ENCODE data around the gene NFASC. TPM values are rescaled to one million over a fixed set of nuclear protein-coding genes. Genes with fewer than 3 reads are reported as not detected.

Gene NFASC
- total and polyA plus RNA-seq, 4 experiments from 2014 or later = not detected

DNA sequence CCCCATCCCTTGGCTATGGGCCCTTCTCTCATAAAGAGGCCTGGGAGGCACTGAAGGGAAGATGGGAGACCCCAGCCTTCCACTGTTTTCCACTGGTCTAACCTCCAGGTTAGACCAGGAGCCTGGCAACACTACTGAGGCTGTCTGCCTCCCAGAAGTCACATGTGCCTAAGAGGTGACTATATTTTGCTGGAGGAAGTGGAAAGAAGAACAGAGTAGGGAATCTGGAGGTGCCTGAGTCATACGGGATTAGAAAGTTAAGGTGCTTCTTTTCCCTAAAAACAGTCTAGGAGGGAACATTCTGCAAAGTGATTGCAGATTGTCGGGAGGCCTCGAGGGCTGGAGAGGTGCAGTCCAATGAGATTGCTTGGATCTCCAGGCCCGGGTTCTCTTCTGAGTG lies 4.6 kb downstream of the NFASC start:
- H3K27me3 Mint-ChIP-seq = peaks cover 8 to 15% of the 10 kb centered on the region in 2 donors
- H3K4me1 Mint-ChIP-seq = no peaks in the 10 kb centered on the region
- DNase-seq = no peak
- no peak overlapping the region for H3K4me3 Mint-ChIP-seq
- intact Hi-C loops (cut with micrococcal nuclease) = no loop called here
- H3K36me3 Mint-ChIP-seq = no peaks in the 10 kb centered on the region
- no peaks in the 10 kb centered on the region for H3K27me3 ChIP-seq (ENCODE audit: insufficient read depth, low read length)
- H3K9me3 Mint-ChIP-seq = no peaks in the 10 kb centered on the region
- no peak overlapping the region for H3K27ac Mint-ChIP-seq
- H3K9me3 ChIP-seq (ENCODE audit: control insufficient read depth in 1 of 2, low read length in 2 of 2) = no peaks in the 10 kb centered on the region
- ChIA-PET POLR2A (ENCODE audit: partially characterized antibody) (no interaction called here), CTCF (ENCODE audit: partially characterized antibody) (no interaction called here)
- H3K4me1 ChIP-seq (ENCODE audit: insufficient read depth, low read length) = no peaks in the 10 kb centered on the region
- H3K4me3 ChIP-seq (ENCODE audit: low read length in 2 of 2) = no peak overlapping the region
- H3K36me3 ChIP-seq (ENCODE audit: insufficient read depth, low read length) = no peaks in the 10 kb centered on the region
- no peak overlapping the region for H3K27ac ChIP-seq (ENCODE audit: low read depth, low read length)

- Mint-ChIP-seq H3K9me3 (no peaks in the 10 kb centered on the region), H3K4me3 (no peak overlapping the region), H3K27me3 (peaks cover 10 to 15% of the 10 kb centered on the region in 2 donors), H3K36me3 (no peaks in the 10 kb centered on the region), H3K27ac (no peak overlapping the region), H3K4me1 (no peaks in the 10 kb centered on the region)
- Histone ChIP-seq H3K36me3 (ENCODE audit: insufficient read depth, low read length) (no peaks in the 10 kb centered on the region), H3K27ac (ENCODE audit: low read depth, low read length) (no peak overlapping the region), H3K4me1 (ENCODE audit: insufficient read depth, low read length) (no peaks in the 10 kb centered on the region), H3K9me3 (ENCODE audit: control insufficient read depth in 1 of 2, low read length in 2 of 2) (no peaks in the 10 kb centered on the region), H3K27me3 (ENCODE audit: insufficient read depth, low read length) (no peaks in the 10 kb centered on the region), H3K4me3 (ENCODE audit: low read length in 2 of 2) (no peak overlapping the region)
- intact Hi-C loops (cut with micrococcal nuclease) = no loop called here
- no peak for DNase-seq
- POLR2A ChIA-PET (ENCODE audit: partially characterized antibody) = no interaction called here
- CTCF ChIA-PET (ENCODE audit: partially characterized antibody) = no interaction called here
Measured at GRCh38 chr1:204878621-204879234, 8.1 kb downstream of the NFASC start.

DNA sequence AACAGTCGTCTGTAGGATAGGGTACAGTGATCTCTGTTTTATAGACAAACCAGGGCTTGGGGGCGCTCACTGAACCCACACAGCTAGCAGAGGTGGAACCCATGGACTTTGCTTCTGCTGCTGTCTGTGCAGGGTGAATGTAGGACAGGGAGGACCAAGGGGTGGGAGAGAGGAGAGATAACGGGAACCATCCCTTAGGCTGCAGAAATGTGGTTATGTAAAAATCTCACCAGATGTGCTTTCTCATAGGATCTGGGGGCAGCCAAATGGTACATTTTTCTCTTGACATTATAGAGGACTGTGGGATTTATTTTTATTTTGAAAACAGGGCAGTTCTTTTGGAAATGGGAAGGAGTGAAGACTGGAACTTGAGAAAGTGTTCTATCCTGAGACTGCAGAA lies 8.7 kb downstream of the NFASC start:
- DNase-seq = no peak
- H3K9me3 ChIP-seq (ENCODE audit: control insufficient read depth in 1 of 2, low read length in 2 of 2) = no peaks in the 10 kb centered on the region
- H3K27me3 ChIP-seq (ENCODE audit: insufficient read depth, low read length) = no peaks in the 10 kb centered on the region
- CTCF ChIA-PET (ENCODE audit: partially characterized antibody) = no interaction called here
- H3K36me3 ChIP-seq (ENCODE audit: insufficient read depth, low read length) = no peaks in the 10 kb centered on the region
- Mint-ChIP-seq H3K27me3 (peaks cover 10 to 15% of the 10 kb centered on the region in 2 donors), H3K9me3 (no peaks in the 10 kb centered on the region), H3K27ac (no peak overlapping the region), H3K36me3 (no peaks in the 10 kb centered on the region), H3K4me1 (no peaks in the 10 kb centered on the region), H3K4me3 (no peak overlapping the region)
- POLR2A ChIA-PET (ENCODE audit: partially characterized antibody) = no interaction called here
- no peak overlapping the region for H3K27ac ChIP-seq (ENCODE audit: low read depth, low read length)
- H3K4me3 ChIP-seq (ENCODE audit: low read length in 2 of 2) = no peak overlapping the region
- intact Hi-C loops (cut with micrococcal nuclease) = no loop called here
- no peaks in the 10 kb centered on the region for H3K4me1 ChIP-seq (ENCODE audit: insufficient read depth, low read length)

GRCh38 chr1:204880906-204881305 lies 10.2 kb downstream of the NFASC start:
- H3K4me3 Mint-ChIP-seq = no peak overlapping the region
- POLR2A ChIA-PET (ENCODE audit: partially characterized antibody) = no interaction called here
- Histone ChIP-seq H3K27ac (ENCODE audit: low read depth, low read length) (no peak overlapping the region), H3K27me3 (ENCODE audit: insufficient read depth, low read length) (no peaks in the 10 kb centered on the region), H3K36me3 (ENCODE audit: insufficient read depth, low read length) (no peaks in the 10 kb centered on the region), H3K4me3 (ENCODE audit: low read length in 2 of 2) (no peak overlapping the region), H3K4me1 (ENCODE audit: insufficient read depth, low read length) (no peaks in the 10 kb centered on the region), H3K9me3 (ENCODE audit: control insufficient read depth in 1 of 2, low read length in 2 of 2) (no peaks in the 10 kb centered on the region)
- intact Hi-C loops (cut with micrococcal nuclease) = no loop called here
- no peaks in the 10 kb centered on the region for H3K4me1 Mint-ChIP-seq
- H3K27ac Mint-ChIP-seq = no peak overlapping the region
- H3K36me3 Mint-ChIP-seq = no peaks in the 10 kb centered on the region
- DNase-seq = no peak
- peaks cover 8 to 16% of the 10 kb centered on the region in 2 donors for H3K27me3 Mint-ChIP-seq
- H3K9me3 Mint-ChIP-seq = no peaks in the 10 kb centered on the region
- CTCF ChIA-PET (ENCODE audit: partially characterized antibody) = no interaction called here

GRCh38 chr1:204882479-204882878 lies 11.8 kb downstream of the NFASC start:
- Mint-ChIP-seq H3K36me3 (no peaks in the 10 kb centered on the region), H3K27me3 (peaks cover 11 to 14% of the 10 kb centered on the region in 2 donors), H3K27ac (no peak overlapping the region), H3K4me1 (no peaks in the 10 kb centered on the region), H3K4me3 (no peak overlapping the region), H3K9me3 (no peaks in the 10 kb centered on the region)
- Histone ChIP-seq H3K27me3 (ENCODE audit: insufficient read depth, low read length) (no peaks in the 10 kb centered on the region), H3K27ac (ENCODE audit: low read depth, low read length) (no peak overlapping the region), H3K9me3 (ENCODE audit: control insufficient read depth in 1 of 2, low read length in 2 of 2) (no peaks in the 10 kb centered on the region), H3K4me3 (ENCODE audit: low read length in 2 of 2) (no peak overlapping the region), H3K36me3 (ENCODE audit: insufficient read depth, low read length) (no peaks in the 10 kb centered on the region), H3K4me1 (ENCODE audit: insufficient read depth, low read length) (no peaks in the 10 kb centered on the region)
- ChIA-PET CTCF (ENCODE audit: partially characterized antibody) (no interaction called here), POLR2A (ENCODE audit: partially characterized antibody) (no interaction called here)
- DNase-seq = no peak
- intact Hi-C loops (cut with micrococcal nuclease) = no loop called here

- Mint-ChIP-seq H3K27ac (no peak overlapping the region), H3K4me1 (no peaks in the 10 kb centered on the region), H3K9me3 (no peaks in the 10 kb centered on the region), H3K27me3 (peaks cover 9 to 12% of the 10 kb centered on the region in 2 donors), H3K4me3 (no peak overlapping the region), H3K36me3 (no peaks in the 10 kb centered on the region)
- H3K4me3 ChIP-seq (ENCODE audit: low read length in 2 of 2) = no peak overlapping the region
- no peak overlapping the region for H3K27ac ChIP-seq (ENCODE audit: low read depth, low read length)
- POLR2A ChIA-PET (ENCODE audit: partially characterized antibody) = no interaction called here
- H3K27me3 ChIP-seq (ENCODE audit: insufficient read depth, low read length) = no peaks in the 10 kb centered on the region
- intact Hi-C loops (cut with micrococcal nuclease) = no loop called here
- no peaks in the 10 kb centered on the region for H3K36me3 ChIP-seq (ENCODE audit: insufficient read depth, low read length)
- no peaks in the 10 kb centered on the region for H3K9me3 ChIP-seq (ENCODE audit: control insufficient read depth in 1 of 2, low read length in 2 of 2)
- DNase-seq = no peak
- no peaks in the 10 kb centered on the region for H3K4me1 ChIP-seq (ENCODE audit: insufficient read depth, low read length)
- CTCF ChIA-PET (ENCODE audit: partially characterized antibody) = no interaction called here
Measured at GRCh38 chr1:204883405-204883804, 12.7 kb downstream of the NFASC start.

DNA sequence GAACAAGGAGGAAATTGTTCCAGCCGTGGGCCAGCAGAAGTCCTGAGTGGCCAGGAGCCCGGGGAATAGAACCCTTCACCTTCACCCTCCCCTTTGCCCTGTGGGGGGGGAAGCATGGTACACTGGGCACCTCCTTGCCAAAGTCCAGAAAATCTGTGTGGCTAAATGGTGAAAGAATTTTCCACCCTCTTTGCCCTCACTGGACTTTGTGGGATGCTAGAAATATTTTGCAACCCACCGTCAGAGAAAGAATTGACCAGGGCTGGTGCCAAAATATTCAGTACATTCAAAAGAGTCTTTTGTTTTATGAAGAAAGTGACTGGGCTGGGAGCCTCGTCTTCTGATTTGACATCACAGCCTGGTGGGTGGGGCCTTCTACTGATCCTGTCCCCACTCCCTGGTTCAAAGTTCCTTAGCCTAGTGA lies 14.6 kb downstream of the NFASC start:
- H3K27ac Mint-ChIP-seq = no peak overlapping the region
- no peaks in the 10 kb centered on the region for H3K4me1 Mint-ChIP-seq
- Histone ChIP-seq H3K36me3 (ENCODE audit: insufficient read depth, low read length) (no peaks in the 10 kb centered on the region), H3K9me3 (ENCODE audit: control insufficient read depth in 1 of 2, low read length in 2 of 2) (no peaks in the 10 kb centered on the region), H3K4me3 (ENCODE audit: low read length in 2 of 2) (no peak overlapping the region), H3K27ac (ENCODE audit: low read depth, low read length) (no peak overlapping the region), H3K27me3 (ENCODE audit: insufficient read depth, low read length) (no peaks in the 10 kb centered on the region), H3K4me1 (ENCODE audit: insufficient read depth, low read length) (no peaks in the 10 kb centered on the region)
- ChIA-PET POLR2A (ENCODE audit: partially characterized antibody) (no interaction called here), CTCF (ENCODE audit: partially characterized antibody) (no interaction called here)
- no peaks in the 10 kb centered on the region for H3K36me3 Mint-ChIP-seq
- intact Hi-C loops (cut with micrococcal nuclease) = no loop called here
- H3K27me3 Mint-ChIP-seq = peaks cover 7 to 11% of the 10 kb centered on the region in 2 donors
- H3K9me3 Mint-ChIP-seq = no peaks in the 10 kb centered on the region
- no peak for DNase-seq
- H3K4me3 Mint-ChIP-seq = no peak overlapping the region

DNA sequence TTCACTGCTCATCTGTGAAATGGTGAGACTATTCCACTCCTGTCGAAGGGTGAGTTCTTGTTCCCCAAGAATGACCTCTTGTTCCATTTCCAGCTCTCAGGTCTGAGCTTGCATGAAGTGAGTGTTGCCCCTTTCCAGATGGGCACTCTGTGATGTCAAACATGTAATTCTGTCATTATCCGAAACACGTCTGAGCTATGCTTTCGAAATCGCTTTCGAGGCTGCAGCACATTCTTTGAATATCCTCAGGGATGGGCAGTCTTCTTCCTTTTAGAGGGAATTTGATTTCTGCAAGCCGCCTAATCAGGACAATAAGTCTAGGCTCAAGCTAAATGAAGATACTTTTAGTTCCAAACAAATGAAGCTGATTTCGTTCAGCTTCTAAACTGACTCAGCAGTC lies 15.1 kb downstream of the NFASC start:
- no peak overlapping the region for H3K4me3 ChIP-seq (ENCODE audit: low read length in 2 of 2)

More for the DNA sequence above, 15.1 kb downstream of the NFASC start:
- ChIA-PET CTCF (ENCODE audit: partially characterized antibody) (no interaction called here), POLR2A (ENCODE audit: partially characterized antibody) (interaction anchor here (0.6 kb wide), 1 partner anchor 9 kb away, joined by 4 read pairs; no protein-coding TSS in a partner anchor)
- Mint-ChIP-seq H3K27me3 (peaks cover 8 to 11% of the 10 kb centered on the region in 2 donors), H3K36me3 (no peaks in the 10 kb centered on the region), H3K9me3 (no peaks in the 10 kb centered on the region), H3K4me3 (no peak overlapping the region), H3K4me1 (no peaks in the 10 kb centered on the region), H3K27ac (no peak overlapping the region)
- Histone ChIP-seq H3K9me3 (ENCODE audit: control insufficient read depth in 1 of 2, low read length in 2 of 2) (no peaks in the 10 kb centered on the region), H3K4me1 (ENCODE audit: insufficient read depth, low read length) (no peaks in the 10 kb centered on the region), H3K27me3 (ENCODE audit: insufficient read depth, low read length) (no peaks in the 10 kb centered on the region), H3K27ac (ENCODE audit: low read depth, low read length) (no peak overlapping the region), H3K36me3 (ENCODE audit: insufficient read depth, low read length) (no peaks in the 10 kb centered on the region)
- intact Hi-C loops (cut with micrococcal nuclease) = no loop called here
- no peak for DNase-seq
